Progenitor cell of endocrine pancreas (in vitro differentiated cells): Measurements from ENCODE around the gene GRPR. TPM values are rescaled to one million over a fixed set of nuclear protein-coding genes. Genes with fewer than 3 reads are reported as not detected.

Source experiments
- DNase-seq: peaks from one replicate; pipeline ENCODE4 v3.0.0; 2021; ENCODE audit warnings: low spot score; ENCODE audit not compliant: unreplicated experiment
- H3K27ac Mint-ChIP-seq: 2 replicates; pipeline ENCODE4 v1.8.0; 2021; ENCODE audit warnings: mild to moderate bottlenecking, moderate library complexity, mixed read lengths
- H3K27me3 Mint-ChIP-seq: 2 replicates; pipeline ENCODE4 v1.8.0; 2021; ENCODE audit warnings: mixed read lengths
- H3K36me3 Mint-ChIP-seq: 2 replicates; pipeline ENCODE4 v1.8.0; 2022; ENCODE audit warnings: mixed read lengths; ENCODE audit not compliant: insufficient read depth
- H3K4me1 Mint-ChIP-seq: 2 replicates; pipeline ENCODE4 v1.8.0; 2021; ENCODE audit warnings: low read depth, mixed read lengths
- H3K4me3 Mint-ChIP-seq: 2 replicates; pipeline ENCODE4 v1.8.0; 2021; ENCODE audit warnings: low read depth, mild to moderate bottlenecking, moderate library complexity, mixed read lengths
- H3K9me3 Mint-ChIP-seq: 2 replicates; pipeline ENCODE4 v1.8.0; 2021; ENCODE audit warnings: low read depth, mixed read lengths
- CTCF ChIP-seq: fragments of 200-600 bp; sonication (generic); IDR thresholded peaks from one replicate; pipeline ENCODE4 v1.5.0; 2021; ENCODE audit warnings: antibody characterized with exemption, mild to moderate bottlenecking; ENCODE audit not compliant: unreplicated experiment
- total RNA-seq: library from RNA; stranded (reverse); gene quantifications from 2 replicates; pipeline ENCODE4 v1.2.1, GENCODE V29; 2021

Gene GRPR
- total RNA-seq, 1 donor from 2014 or later: 1.8 TPM

DNA sequence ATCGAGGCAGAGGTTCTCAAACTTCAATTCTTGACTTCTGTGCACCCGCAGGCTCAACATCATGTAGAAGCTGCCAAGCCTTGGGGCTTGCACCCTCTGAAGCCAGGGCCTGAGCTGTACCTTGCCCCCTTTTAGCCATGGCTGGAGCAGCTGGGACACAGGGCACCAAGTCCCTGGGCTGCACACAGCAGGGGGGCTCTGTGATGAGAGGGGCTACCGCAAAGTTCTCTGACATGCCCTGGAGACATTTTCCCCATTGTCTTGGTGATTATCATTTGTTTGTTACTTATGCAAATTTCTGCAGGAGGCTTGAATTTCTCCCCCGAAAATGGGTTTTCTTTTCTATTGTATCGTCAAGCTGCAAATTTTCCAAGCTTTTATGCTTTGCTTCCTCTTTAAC, 39.0 kb downstream of the GRPR start:
- Mint-ChIP-seq H3K27ac (no peak overlapping the region), H3K36me3 (no peaks in the 10 kb centered on the region)

GRCh38 chrX:16164748-16165147, 41.4 kb downstream of the GRPR start:
- H3K36me3 Mint-ChIP-seq: no peaks in the 10 kb centered on the region
- no peaks in the 10 kb centered on the region for H3K9me3 Mint-ChIP-seq
- no peak overlapping the region for H3K4me3 Mint-ChIP-seq
- peaks cover 12% of the 10 kb centered on the region for H3K27me3 Mint-ChIP-seq
- no peak for DNase-seq
- TF ChIP-seq CTCF: no peak
- H3K4me1 Mint-ChIP-seq: peaks cover 7% of the 10 kb centered on the region
- H3K27ac Mint-ChIP-seq: peak overlapping the region; percentile 87

More for the DNA sequence above, 39.0 kb downstream of the GRPR start:
- peaks cover 12% of the 10 kb centered on the region for H3K27me3 Mint-ChIP-seq
- DNase-seq: no peak
- H3K4me1 Mint-ChIP-seq: peaks cover 7% of the 10 kb centered on the region
- H3K9me3 Mint-ChIP-seq: no peaks in the 10 kb centered on the region
- no peak overlapping the region for H3K4me3 Mint-ChIP-seq
- TF ChIP-seq CTCF: no peak

GRCh38 chrX:16167181-16167580, 43.8 kb downstream of the GRPR start, which contains the start of gene MAGEB17:
MAGEB17 (plus strand) TSS chrX:16167481; CDS start chrX:16170383, 2,902 bp downstream.
- Mint-ChIP-seq H3K4me1 (no peaks in the 10 kb centered on the region), H3K27me3 (peaks cover 12% of the 10 kb centered on the region), H3K27ac (no peak within 1 kb of the TSS), H3K36me3 (no peaks in the 10 kb centered on the region), H3K9me3 (no peaks in the 10 kb centered on the region), H3K4me3 (no peak within 1 kb of the TSS)
- no peak for TF ChIP-seq CTCF
- no peak for DNase-seq

- no peak overlapping the region for H3K27ac Mint-ChIP-seq
These were observed 47.7 kb downstream of the GRPR start for GRCh38 chrX:16171039-16171438.

GRCh38 chrX:16171944-16172343, 48.6 kb downstream of the GRPR start:
- Mint-ChIP-seq H3K27me3 (no peaks in the 10 kb centered on the region), H3K4me3 (no peak overlapping the region), H3K27ac (no peak overlapping the region), H3K36me3 (no peaks in the 10 kb centered on the region), H3K4me1 (no peaks in the 10 kb centered on the region), H3K9me3 (no peaks in the 10 kb centered on the region)
- TF ChIP-seq CTCF: no peak
- DNase-seq: no peak

More at GRCh38 chrX:16171039-16171438, 47.7 kb downstream of the GRPR start:
- Mint-ChIP-seq H3K36me3 (no peaks in the 10 kb centered on the region), H3K9me3 (no peaks in the 10 kb centered on the region), H3K4me1 (no peaks in the 10 kb centered on the region), H3K27me3 (peaks cover 2% of the 10 kb centered on the region), H3K4me3 (no peak overlapping the region)
- no peak for DNase-seq
- no peak for TF ChIP-seq CTCF
